GM23248 (cell line): ENCODE results near the gene LOC101059915.
"Not testable (repeated sequence)": the region's sequence is repeated elsewhere in the genome, so short reads cannot be mapped to it uniquely, and the experiment has no call there.

Experiments used
- DNase-seq: peaks from one replicate; pipeline ENCODE4 v3.0.0-alpha.2; 2015
- H2AFZ ChIP-seq: fragments of 200-600 bp; sonication (generic); 2 replicates; pipeline ENCODE4 v1.6.1; 2016; ENCODE audit warnings: antibody characterized with exemption
- H3F3A ChIP-seq: fragments of 200-600 bp; sonication (generic); 2 replicates; pipeline ENCODE4 v1.6.1; 2016; ENCODE audit warnings: mild to moderate bottlenecking, antibody characterized with exemption, mixed run types; ENCODE audit not compliant: insufficient read depth
- H3K27ac ChIP-seq: fragments of 200-600 bp; sonication (generic); 2 replicates; pipeline ENCODE4 v1.5.1; 2016; ENCODE audit warnings: mild to moderate bottlenecking
- H3K27me3 ChIP-seq: fragments of 200-600 bp; sonication (generic); replicated peaks from 2 replicates; pipeline ENCODE4 v1.6.1; 2016; ENCODE audit warnings: mild to moderate bottlenecking; ENCODE audit not compliant: insufficient read depth
- H3K36me3 ChIP-seq: fragments of 200-600 bp; sonication (generic); 2 replicates; pipeline ENCODE4 v1.6.1; 2016; ENCODE audit warnings: low read depth, mild to moderate bottlenecking
- H3K4me1 ChIP-seq: fragments of 200-600 bp; sonication (generic); 2 replicates; pipeline ENCODE4 v1.6.1; 2016; ENCODE audit warnings: mild to moderate bottlenecking; ENCODE audit not compliant: insufficient read depth
- H3K4me2 ChIP-seq: fragments of 200-600 bp; sonication (generic); one replicate; pipeline ENCODE4 v1.6.1; 2016; ENCODE audit warnings: mild to moderate bottlenecking; ENCODE audit not compliant: unreplicated experiment
- H3K4me3 ChIP-seq: fragments of 200-600 bp; sonication (generic); 2 replicates; pipeline ENCODE4 v1.5.1; 2016; ENCODE audit warnings: mild to moderate bottlenecking
- H3K79me2 ChIP-seq: fragments of 200-600 bp; sonication (generic); 2 replicates; pipeline ENCODE4 v1.6.1; 2016; ENCODE audit warnings: mild to moderate bottlenecking; ENCODE audit not compliant: insufficient read depth
- H3K9ac ChIP-seq: fragments of 200-600 bp; sonication (generic); 2 replicates; pipeline ENCODE4 v1.6.1; 2016; ENCODE audit warnings: mild to moderate bottlenecking
- H3K9me2 ChIP-seq: fragments of 200-600 bp; sonication (generic); 2 replicates; pipeline ENCODE4 v1.6.1; 2016; ENCODE audit warnings: mixed run types, mild to moderate bottlenecking, moderate library complexity; ENCODE audit not compliant: insufficient read depth
- H3K9me3 ChIP-seq: fragments of 200-600 bp; sonication (generic); one replicate; pipeline ENCODE4 v1.6.1; 2017; ENCODE audit warnings: low read depth
- H4K20me1 ChIP-seq: fragments of 200-600 bp; sonication (generic); 2 replicates; pipeline ENCODE4 v1.6.0; 2016; ENCODE audit not compliant: insufficient read depth
- EZH2 ChIP-seq: fragments of 200-600 bp; sonication (generic); IDR thresholded peaks from 2 replicates; pipeline ENCODE4 v1.6.1; 2018; ENCODE audit warnings: antibody characterized with exemption, mild to moderate bottlenecking; ENCODE audit not compliant: insufficient read depth, poor library complexity, severe bottlenecking
- EZH2phosphoT487 ChIP-seq: fragments of 200-600 bp; sonication (generic); IDR thresholded peaks from 2 replicates; pipeline ENCODE4 v1.6.1; 2018; ENCODE audit warnings: antibody characterized with exemption, moderate library complexity, mild to moderate bottlenecking, low read depth; ENCODE audit not compliant: insufficient read depth
- WGBS, 2 experiments: methylation state at CpG; one replicate each; pipeline ENCODE4 v1.1.6; 2015 to 2017; ENCODE audit warnings: low lambda C conversion rate in 2 of 2, low coverage in 1 of 2; ENCODE audit errors: missing lambda C conversion rate in 2 of 2; 5-methylcytosine and 5-hydroxymethylcytosine counted together
- in situ Hi-C: fragments of 300-500 bp; cut with MboI; formaldehyde crosslinking; loops from 2 replicates; pipeline ENCODE4 v1.15.0; 2020

Gene LOC101059915

GRCh38 chrX:71659959-71660358, 7.4 kb upstream of the LOC101059915 start:
- H2AFZ ChIP-seq, result no peak overlapping the region
- H3K9ac ChIP-seq, result no peak overlapping the region
- no peaks in the 10 kb centered on the region for H3K79me2 ChIP-seq
- no peak for DNase-seq
- in situ Hi-C loops, result no loop called here
- no peaks in the 10 kb centered on the region for H3K9me2 ChIP-seq
- no peak overlapping the region for H3K27ac ChIP-seq
- H3K4me3 ChIP-seq, result no peak overlapping the region
- H4K20me1 ChIP-seq, result no peaks in the 10 kb centered on the region
- H3F3A ChIP-seq, result no peaks in the 10 kb centered on the region
- TF ChIP-seq EZH2, result no peak
- no peak for TF ChIP-seq EZH2phosphoT487
- no peaks in the 10 kb centered on the region for H3K9me3 ChIP-seq
- H3K36me3 ChIP-seq, result no peaks in the 10 kb centered on the region
- H3K4me1 ChIP-seq, result no peaks in the 10 kb centered on the region
- no peaks in the 10 kb centered on the region for H3K27me3 ChIP-seq
- no peak overlapping the region for H3K4me2 ChIP-seq
- 93% methylated on average over 6 of the region's 6 CpGs; no CpG with 5 or more reads in 1 of the 2 experiments for WGBS, 2 experiments

GRCh38 chrX:71660562-71661416, 6.6 kb upstream of the LOC101059915 start:
- Histone ChIP-seq H3F3A (no peaks in the 10 kb centered on the region), H3K27ac (no peak overlapping the region), H3K4me1 (no peaks in the 10 kb centered on the region), H3K79me2 (no peaks in the 10 kb centered on the region), H3K4me3 (no peak overlapping the region), H3K27me3 (no peaks in the 10 kb centered on the region), H2AFZ (no peak overlapping the region), H4K20me1 (no peaks in the 10 kb centered on the region), H3K4me2 (no peak overlapping the region), H3K9me2 (no peaks in the 10 kb centered on the region), H3K36me3 (no peaks in the 10 kb centered on the region), H3K9me3 (no peaks in the 10 kb centered on the region), H3K9ac (no peak overlapping the region)
- 82% methylated on average over 17 to 22 of the region's 22 CpGs for WGBS, 2 experiments
- DNase-seq, result no peak
- in situ Hi-C loops, result no loop called here
- TF ChIP-seq EZH2 (no peak), EZH2phosphoT487 (no peak)

DNA sequence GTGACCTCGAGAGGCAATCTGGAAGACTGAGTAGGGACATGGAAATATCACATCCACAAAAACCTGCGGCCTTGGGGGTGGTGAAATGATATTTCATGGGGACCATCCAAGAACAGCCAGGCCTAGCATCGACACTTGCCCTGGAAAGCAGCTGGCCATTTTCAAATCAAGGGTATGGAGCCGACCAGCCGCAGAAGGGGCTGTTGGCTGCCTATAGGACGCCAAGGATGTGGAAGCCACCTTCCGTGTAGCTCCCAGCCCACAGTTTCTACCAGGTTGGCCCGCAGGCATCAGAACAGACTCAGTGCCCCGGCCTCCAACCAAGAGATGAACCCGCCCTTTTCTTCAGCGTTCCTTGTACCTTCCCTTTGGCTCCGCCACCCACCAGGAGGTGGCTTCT, 5.4 kb upstream of the LOC101059915 start:
- H3K36me3 ChIP-seq, result no peaks in the 10 kb centered on the region
- in situ Hi-C loops, result no loop called here
- DNase-seq, result no peak
- H3K4me2 ChIP-seq, result no peak overlapping the region
- no peaks in the 10 kb centered on the region for H4K20me1 ChIP-seq
- no peaks in the 10 kb centered on the region for H3K9me2 ChIP-seq
- no peaks in the 10 kb centered on the region for H3K27me3 ChIP-seq
- no peak overlapping the region for H3K9ac ChIP-seq
- H3K27ac ChIP-seq, result no peak overlapping the region
- no peak for TF ChIP-seq EZH2phosphoT487
- no peak for TF ChIP-seq EZH2
- H3K4me1 ChIP-seq, result no peaks in the 10 kb centered on the region
- H3K4me3 ChIP-seq, result no peak overlapping the region
- 79 to 86% methylated on average over 6 to 9 of the region's 12 CpGs for WGBS, 2 experiments
- H3K79me2 ChIP-seq, result no peaks in the 10 kb centered on the region
- H3F3A ChIP-seq, result no peaks in the 10 kb centered on the region
- no peak overlapping the region for H2AFZ ChIP-seq
- no peaks in the 10 kb centered on the region for H3K9me3 ChIP-seq

DNA sequence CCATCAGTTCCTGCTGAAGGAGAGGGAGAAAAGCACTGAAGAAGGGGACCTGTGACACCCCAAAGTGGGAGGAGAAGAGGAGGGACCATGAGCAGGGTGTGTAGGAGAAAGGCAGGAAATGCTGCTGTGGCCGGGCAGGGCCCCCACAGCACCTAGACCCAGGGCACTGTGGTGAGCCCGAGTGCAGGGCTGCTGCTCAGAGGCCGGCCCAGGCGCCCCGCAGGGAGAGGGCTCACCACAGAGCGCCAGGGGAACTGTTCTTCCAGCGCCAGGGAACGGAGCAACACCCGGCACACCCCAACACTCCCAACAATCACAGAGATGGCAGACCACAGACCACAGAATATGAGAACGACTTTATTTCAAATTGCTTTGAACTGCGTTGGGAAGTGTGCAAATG, 4.7 kb upstream of the LOC101059915 start:
- H3K9me3 ChIP-seq, H3F3A ChIP-seq, H3K27me3 ChIP-seq, H3K4me2 ChIP-seq, DNase-seq, H4K20me1 ChIP-seq, H3K9me2 ChIP-seq, H3K27ac ChIP-seq, H3K79me2 ChIP-seq, H3K9ac ChIP-seq, in situ Hi-C loops, H3K4me1 ChIP-seq, H2AFZ ChIP-seq, H3K4me3 ChIP-seq, H3K36me3 ChIP-seq: not testable (repeated sequence)
- WGBS, 2 experiments, result 86 to 88% methylated on average over 6 to 9 of the region's 11 CpGs

DNA sequence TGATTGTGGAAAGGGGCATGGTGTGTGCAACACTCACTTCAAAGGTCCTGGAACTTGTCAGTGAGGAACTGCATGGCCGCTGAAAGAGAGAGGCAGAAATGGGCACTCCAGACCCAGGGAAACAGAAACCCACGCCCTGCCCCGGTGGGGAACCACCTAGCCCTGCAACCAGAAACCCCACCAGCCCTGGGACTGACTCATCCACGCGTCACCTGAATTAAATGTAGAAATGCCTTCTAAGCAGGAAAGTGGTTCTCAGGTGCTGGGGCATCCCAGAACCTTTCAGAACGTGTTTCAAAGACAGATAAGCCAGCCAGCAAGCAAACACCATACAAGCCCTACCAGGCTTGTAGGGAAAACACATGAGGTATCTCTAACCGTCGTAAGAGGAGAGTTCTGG, 4.1 kb upstream of the LOC101059915 start:
- H3K9me2 ChIP-seq, DNase-seq, H4K20me1 ChIP-seq, H3K36me3 ChIP-seq, H3F3A ChIP-seq, in situ Hi-C loops, H3K27me3 ChIP-seq, H3K4me1 ChIP-seq, H3K9me3 ChIP-seq, H3K4me2 ChIP-seq, H3K4me3 ChIP-seq, H3K79me2 ChIP-seq, H2AFZ ChIP-seq, H3K27ac ChIP-seq, H3K9ac ChIP-seq: not testable (repeated sequence)
- WGBS, 2 experiments, result 66 to 76% methylated on average over 3 to 5 of the region's 8 CpGs

GRCh38 chrX:71664202-71664601, 3.1 kb upstream of the LOC101059915 start:
- H3K9me3 ChIP-seq, H3K4me1 ChIP-seq, H3F3A ChIP-seq, H3K27ac ChIP-seq, H3K36me3 ChIP-seq, H3K9me2 ChIP-seq, H2AFZ ChIP-seq, DNase-seq, H4K20me1 ChIP-seq, in situ Hi-C loops, H3K79me2 ChIP-seq, H3K4me2 ChIP-seq, H3K9ac ChIP-seq, H3K27me3 ChIP-seq, H3K4me3 ChIP-seq: not testable (repeated sequence)
- 51 to 68% methylated on average over 4 to 7 of the region's 8 CpGs for WGBS, 2 experiments
